H1 (cell line): ENCODE measurements around the gene NNMT. TPM values are rescaled to one million over a fixed set of nuclear protein-coding genes. Genes with fewer than 3 reads are reported as not detected.

Source experiments
- ATF2 ChIP-seq: IDR thresholded peaks from 2 replicates; pipeline ENCODE4 v1.6.1; 2012; ENCODE audit warnings: low read length, inconsistent platforms
- CBX5 ChIP-seq: fragments of 300-800, 300-1000 bp; sonication (generic); IDR thresholded peaks from 2 replicates; pipeline ENCODE4 v1.7.1; 2016; ENCODE audit warnings: antibody characterized with exemption, low read length, low read depth
- CTCF ChIP-seq, 3 experiments: IDR thresholded peaks; 1 replicate in 2 of 3; 2 replicates in 1 of 3; pipeline versions ENCODE4 v1.5.1 to v1.6.1; 2011; ENCODE audit warnings: low read length in 3 of 3, mild to moderate bottlenecking in 3 of 3, inconsistent platforms in 2 of 3, low read depth in 1 of 3, moderate library complexity in 1 of 3; ENCODE audit not compliant: insufficient read depth in 1 of 3; ENCODE audit errors: control extremely low read depth in 1 of 3
- EGR1 ChIP-seq: IDR thresholded peaks from 2 replicates; pipeline ENCODE4 v1.6.1; 2011; ENCODE audit warnings: low read depth, low read length, borderline replicate concordance
- GABPA ChIP-seq: IDR thresholded peaks from 2 replicates; pipeline ENCODE4 v1.6.1; 2011; ENCODE audit warnings: mild to moderate bottlenecking, low read length, moderate library complexity, borderline replicate concordance; ENCODE audit not compliant: insufficient read depth
- GTF2F1 ChIP-seq: IDR thresholded peaks from 2 replicates; pipeline ENCODE4 v1.6.1; 2012; ENCODE audit warnings: low read depth, low read length, improper control_type of control experiment, borderline replicate concordance
- KDM5A ChIP-seq: fragments of 200-600 bp; IDR thresholded peaks from 2 replicates; pipeline ENCODE4 v1.7.1; 2012; ENCODE audit warnings: mild to moderate bottlenecking, low read length, inconsistent platforms, mixed read lengths
- TBP ChIP-seq: IDR thresholded peaks from 2 replicates; pipeline ENCODE4 v1.6.1; 2011; ENCODE audit warnings: low read depth, low read length, improper control_type of control experiment
- polyA plus RNA-seq, 7 experiments: library from polyadenylated mRNA; depleted of rRNA in 3 of 7; stranded (reverse) in 5 of 7; unstranded in 2 of 7; fragments of >200 nt in 5 of 7; fragments of 200-250 nt in 2 of 7; gene quantifications; 1 replicate in 5 of 7; 2 replicates in 1 of 7; 4 replicates in 1 of 7; pipeline versions ENCODE4 v1.2.1 to v1.2.3, GENCODE V29; 2011 to 2013; ENCODE audit warnings: missing spikeins in 2 of 7, mixed read lengths in 2 of 7
- total RNA-seq: library from RNA; stranded (reverse); fragmentation: NEBNext Ultra II Directional; extraction: Animal tissue kit (Norgen Biotek cat#: 25700); gene quantifications from 2 replicates; pipeline ENCODE4 v1.2.1, GENCODE V29; 2021
- TF ChIP-seq, protein P1 (sequence below): IDR thresholded peaks from 2 replicates; pipeline ENCODE4 v1.6.1; 2012; ENCODE audit warnings: inconsistent platforms

Gene NNMT
- total and polyA plus RNA-seq, 2 of the 8 experiments (the other 6 are each of a cell fraction or from before 2014, with no cell fraction given): not detected

GRCh38 chr11:114293201-114293711 lies 2.9 kb upstream of the NNMT start (continued):
- TF ChIP-seq ATF2: no peak
- no peak for TF ChIP-seq TBP
- no peak for TF ChIP-seq CBX5
- TF ChIP-seq, protein P1, sequence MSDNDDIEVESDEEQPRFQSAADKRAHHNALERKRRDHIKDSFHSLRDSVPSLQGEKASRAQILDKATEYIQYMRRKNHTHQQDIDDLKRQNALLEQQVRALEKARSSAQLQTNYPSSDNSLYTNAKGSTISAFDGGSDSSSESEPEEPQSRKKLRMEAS: no peak
- no peak for TF ChIP-seq KDM5A
- no peak for TF ChIP-seq EGR1
- no peak for TF ChIP-seq GTF2F1
- no peak for TF ChIP-seq GABPA
- no peak for TF ChIP-seq CTCF (IDR thresholded peaks at IDR 0.05; ENCODE audit: control extremely low read depth in 1 of 3, insufficient read depth in 1 of 3, low read depth in 1 of 3, low read length in 3 of 3)
